Measurements from ENCODE around the gene PPP2R5E. TPM values are rescaled to one million over a fixed set of nuclear protein-coding genes. Genes with fewer than 3 reads are reported as not detected.

PPP2R5E gene
- total and polyA plus RNA-seq, 9 of the 15 experiments (the other 6 are each of a cell fraction or from before 2014, with no cell fraction given), result 4.2 to 30.3 (median 11.0) TPM

DNA sequence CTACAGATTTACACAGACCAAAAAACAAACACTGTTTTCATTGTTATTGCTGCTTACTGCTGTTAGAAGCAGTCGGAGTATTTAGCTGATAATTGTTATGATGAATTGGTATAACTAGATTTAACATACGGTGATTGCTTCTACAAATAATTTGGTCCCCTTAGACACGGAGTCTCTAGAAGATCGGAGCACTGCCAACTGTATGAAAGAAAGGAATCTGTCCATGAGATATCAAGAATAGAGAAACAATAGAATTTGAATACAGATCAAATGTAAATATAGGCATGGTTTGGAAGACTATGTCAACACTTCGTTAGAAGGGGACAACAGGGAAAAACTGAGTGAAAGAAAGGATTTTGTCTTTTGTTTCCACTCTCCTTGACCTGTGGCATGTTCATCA is 110.9 kb downstream of the PPP2R5E start (continued):
- TF ChIP-seq MYNN (IDR thresholded peaks at IDR 0.05) (no peak), MYNN (CRISPR knock-in tag; IDR thresholded peaks at IDR 0.05) (no peak), IRF2 (CRISPR knock-in tag; IDR thresholded peaks at IDR 0.05) (no peak), FOXA1 (IDR thresholded peaks at IDR 0.05; ENCODE audit: borderline replicate concordance) (no peak), RAD21 (CRISPR knock-in tag; conservative IDR thresholded peaks at IDR 0.05 in 1 of 2, IDR thresholded peaks at IDR 0.05 in 1 of 2) (no peak), CBFA2T3 (IDR thresholded peaks at IDR 0.05) (no peak), ZNF77 (CRISPR knock-in tag; IDR thresholded peaks at IDR 0.05) (no peak), ZFP30 (CRISPR knock-in tag; IDR thresholded peaks at IDR 0.05; ENCODE audit: borderline replicate concordance) (no peak), ETV5 (CRISPR knock-in tag; IDR thresholded peaks at IDR 0.05; ENCODE audit: low read depth) (no peak), RAD51 (IDR thresholded peaks at IDR 0.05; ENCODE audit: borderline replicate concordance, low read depth) (no peak), HMBOX1 (IDR thresholded peaks at IDR 0.05) (no peak)

DNA sequence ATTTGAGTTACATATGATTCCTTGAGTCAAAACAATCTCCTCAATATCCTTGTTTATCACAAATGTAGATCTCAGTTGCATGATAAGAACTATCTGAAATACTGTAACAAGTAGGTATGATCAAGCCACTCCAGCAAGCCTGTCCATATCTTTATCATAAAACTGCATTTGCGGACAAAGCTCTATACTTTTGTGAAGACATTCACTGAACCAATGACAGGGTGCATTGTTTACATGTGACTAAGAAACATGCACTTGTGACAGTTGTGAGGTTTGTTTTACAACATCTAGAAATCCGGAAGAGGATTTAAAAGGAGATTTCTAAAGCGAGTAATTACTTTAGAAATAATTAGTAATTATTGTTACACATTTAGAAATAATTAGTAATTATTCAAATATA is 111.7 kb downstream of the PPP2R5E start:
- CTCF ChIA-PET (ENCODE audit: low intra/inter-chr PET ratio), result no interaction called here
- Histone ChIP-seq H3K4me3 (no peak overlapping the region), H3K36me3 (ENCODE audit: control insufficient read depth, insufficient read depth, low read length) (no peaks in the 10 kb centered on the region), H3K9me1 (ENCODE audit: control insufficient read depth, insufficient read depth, low read length) (no peaks in the 10 kb centered on the region), H3K4me1 (replicated peaks in 1 of 2; ENCODE audit: control insufficient read depth in 2 of 2, insufficient read depth in 2 of 2, low read length in 2 of 2) (peaks cover 0 to 6% of the 10 kb centered on the region in 2 experiments; a peak in 4 of 5 replicates), H2AFZ (ENCODE audit: low read depth, low read length) (no peak overlapping the region), H3K4me2 (ENCODE audit: insufficient read depth, low read length) (no peak overlapping the region), H4K20me1 (replicated peaks; ENCODE audit: control insufficient read depth, insufficient read depth, low read length) (peaks cover 3% of the 10 kb centered on the region), H3K9ac (ENCODE audit: insufficient read depth in 1 of 2, low read depth in 2 of 2, low read length in 2 of 2) (no peak overlapping the region), H3K9me3 (replicated peaks; ENCODE audit: control insufficient read depth, insufficient read depth, low read depth, low read length) (no peaks in the 10 kb centered on the region), H3K27me3 (ENCODE audit: control insufficient read depth in 2 of 2, insufficient read depth in 2 of 2, low read length in 2 of 2) (no peaks in the 10 kb centered on the region), H3K27ac (ENCODE audit: extremely low read depth, low read depth, low read length) (no peak overlapping the region), H3K79me2 (ENCODE audit: control insufficient read depth, insufficient read depth, low read length) (peaks cover 45% of the 10 kb centered on the region)
- no TSS peak for BruUV-seq (replicated peaks)
- POLR2A ChIA-PET, result no interaction called here
- WGBS (ENCODE audit: insufficient coverage, low coverage, missing lambda C conversion rate), result 77% methylated on average over 3 of the region's 3 CpGs
- no peak for ATAC-seq
- in situ Hi-C loops (cut with MboI) (no loop called here), intact Hi-C loops (cut with micrococcal nuclease) (no loop called here)
- DNase-seq (ENCODE audit: extremely low read depth in 1 of 4, low spot score in 3 of 4), result no peak
- no peak for FAIRE-seq
- TF ChIP-seq FOXP1 (CRISPR knock-in tag; IDR thresholded peaks at IDR 0.05), result no peak
- TF ChIP-seq MAFF (IDR thresholded peaks at IDR 0.05; ENCODE audit: low read length), result no peak
- no peak for TF ChIP-seq PTBP1 (IDR thresholded peaks at IDR 0.05; ENCODE audit: low read depth, low read length)
- TF ChIP-seq, protein P1, sequence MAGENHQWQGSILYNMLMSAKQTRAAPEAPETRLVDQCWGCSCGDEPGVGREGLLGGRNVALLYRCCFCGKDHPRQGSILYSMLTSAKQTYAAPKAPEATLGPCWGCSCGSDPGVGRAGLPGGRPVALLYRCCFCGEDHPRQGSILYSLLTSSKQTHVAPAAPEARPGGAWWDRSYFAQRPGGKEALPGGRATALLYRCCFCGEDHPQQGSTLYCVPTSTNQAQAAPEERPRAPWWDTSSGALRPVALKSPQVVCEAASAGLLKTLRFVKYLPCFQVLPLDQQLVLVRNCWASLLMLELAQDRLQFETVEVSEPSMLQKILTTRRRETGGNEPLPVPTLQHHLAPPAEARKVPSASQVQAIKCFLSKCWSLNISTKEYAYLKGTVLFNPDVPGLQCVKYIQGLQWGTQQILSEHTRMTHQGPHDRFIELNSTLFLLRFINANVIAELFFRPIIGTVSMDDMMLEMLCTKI (IDR thresholded peaks at IDR 0.05; ENCODE audit: partially characterized antibody), result no peak
- TF ChIP-seq MBD2 (IDR thresholded peaks at IDR 0.05; ENCODE audit: borderline replicate concordance, low read depth), result no peak
- no peak for TF ChIP-seq SAFB (IDR thresholded peaks at IDR 0.05; ENCODE audit: borderline replicate concordance, low read depth, low read length)
- no peak for TF ChIP-seq TCF7 (IDR thresholded peaks at IDR 0.05; ENCODE audit: borderline replicate concordance)
- no peak for TF ChIP-seq POLR2AphosphoS5 (IDR thresholded peaks at IDR 0.05; ENCODE audit: control insufficient read depth, insufficient read depth, low read depth, low read length)
- TF ChIP-seq E2F3 (CRISPR knock-in tag; IDR thresholded peaks at IDR 0.05), result no peak
- no peak for TF ChIP-seq ZNF583 (CRISPR knock-in tag; IDR thresholded peaks at IDR 0.05)
- TF ChIP-seq NCOA6 (IDR thresholded peaks at IDR 0.05), result no peak
- TF ChIP-seq SMC3 (conservative IDR thresholded peaks at IDR 0.05; ENCODE audit: insufficient read depth, low read depth, low read length), result no peak
- no peak for TF ChIP-seq HMGN3 (IDR thresholded peaks at IDR 0.05; ENCODE audit: borderline replicate concordance, extremely low read depth, insufficient read length, low read depth, low read length)
- no peak for TF ChIP-seq FOXJ3 (CRISPR knock-in tag; IDR thresholded peaks at IDR 0.05)
